ENCODE results near the gene GPR137B.
"Not testable (repeated sequence)": the region's sequence is repeated elsewhere in the genome, so short reads cannot be mapped to it uniquely, and the experiment has no call there.

The GPR137B gene

DNA sequence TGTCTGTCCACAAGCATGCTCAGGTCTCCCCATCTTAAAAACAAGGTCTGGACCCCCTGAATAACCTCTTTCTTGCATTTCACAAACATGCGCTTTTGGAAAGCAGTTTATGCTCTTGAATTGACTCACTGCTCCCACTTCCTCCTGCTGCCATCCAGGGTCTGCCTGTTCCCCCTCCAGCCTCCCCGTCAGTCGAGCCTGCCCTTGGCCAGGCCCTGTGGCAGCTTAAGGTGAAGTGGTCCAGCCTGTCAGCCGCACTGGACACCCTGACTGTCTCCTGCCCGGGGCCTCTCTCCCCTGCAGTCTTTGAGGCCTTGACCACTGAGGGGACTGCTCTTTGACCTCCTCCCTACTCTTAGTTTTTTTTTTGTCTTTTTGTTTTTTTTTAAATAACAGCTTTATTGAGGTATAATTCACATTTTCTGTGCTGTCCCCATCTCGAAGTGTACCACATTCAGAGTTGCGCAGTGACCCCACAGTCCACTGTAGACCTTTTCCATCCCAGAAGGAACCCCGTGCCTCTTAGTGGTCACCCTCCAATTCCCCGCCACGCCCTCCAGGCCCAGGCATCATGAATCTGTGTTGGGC lies 18.3 kb downstream of the GPR137B start:
- no peak for DNase-seq (ENCODE audit: low spot score)

DNA sequence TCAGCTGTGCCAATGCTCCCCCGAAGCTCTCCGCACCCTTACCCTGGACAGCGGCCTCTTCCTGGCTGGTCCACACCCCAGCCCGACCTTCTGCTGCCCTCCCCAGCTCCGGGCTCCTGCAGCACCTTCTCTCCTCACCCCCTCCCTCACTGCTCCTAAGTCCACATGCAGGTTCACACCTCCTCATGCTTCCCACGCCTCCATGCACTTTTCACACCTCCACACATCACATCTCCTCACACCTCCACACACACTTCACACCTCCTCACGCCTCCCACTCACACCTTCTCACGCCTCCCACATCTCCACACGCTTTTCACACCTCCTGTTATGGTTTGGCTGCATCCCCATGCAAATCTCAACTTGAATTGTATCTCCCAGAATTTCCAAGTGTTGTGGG lies 18.9 kb downstream of the GPR137B start:
- no peak for DNase-seq (ENCODE audit: low spot score)

DNA sequence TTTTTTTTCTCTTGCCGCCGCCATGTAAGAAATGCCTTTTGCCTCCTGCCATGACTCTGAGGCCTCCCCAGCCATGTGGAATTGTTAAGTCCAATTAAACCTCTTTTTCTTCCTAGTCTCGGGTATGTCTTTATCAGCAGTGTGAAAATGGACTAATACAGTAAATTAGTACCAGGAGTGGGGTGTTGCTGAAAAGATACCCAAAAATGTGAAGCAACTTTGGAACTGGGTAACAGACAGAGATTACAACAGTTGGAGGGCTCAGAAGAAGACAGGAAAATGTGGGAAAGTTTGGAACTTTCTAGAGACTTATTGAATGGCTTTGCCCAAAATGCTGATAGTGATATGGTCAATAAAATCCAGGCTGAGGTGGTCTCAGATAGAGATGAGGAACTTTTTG lies 19.4 kb downstream of the GPR137B start:
- not testable (repeated sequence) for DNase-seq (ENCODE audit: low spot score)

DNA sequence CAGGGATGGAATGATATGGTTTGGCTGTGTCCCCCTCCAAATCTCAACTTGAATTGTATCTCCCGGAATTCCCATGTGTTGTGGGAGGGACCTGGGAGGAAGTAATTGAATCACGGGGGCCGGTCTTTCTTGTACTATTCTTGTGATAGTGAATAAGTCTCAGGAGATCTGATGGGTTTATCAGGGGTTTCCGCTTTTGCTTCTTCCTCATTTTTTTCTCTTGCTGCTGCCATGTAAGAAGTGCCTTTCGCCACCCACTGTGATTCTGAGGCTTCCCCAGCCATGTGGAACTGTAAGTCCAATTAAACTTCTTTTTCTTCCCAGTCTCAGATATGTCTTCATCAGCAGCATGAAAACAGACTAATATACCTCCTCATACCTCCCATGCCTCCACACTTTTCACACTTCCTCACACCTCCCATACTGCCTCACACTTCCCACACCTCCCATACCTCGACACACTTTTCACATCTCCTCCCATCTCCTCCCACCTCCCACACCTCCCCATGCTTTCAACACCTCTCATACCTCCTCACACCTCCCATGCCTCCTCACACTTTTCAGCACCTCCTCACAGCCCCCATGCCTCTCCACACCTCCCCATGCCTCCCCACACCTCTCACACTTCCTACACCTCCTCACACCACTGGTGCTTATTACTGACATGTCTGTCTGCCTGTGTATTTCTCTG lies 21.3 kb downstream of the GPR137B start:
- DNase-seq (ENCODE audit: low spot score) = no peak

DNA sequence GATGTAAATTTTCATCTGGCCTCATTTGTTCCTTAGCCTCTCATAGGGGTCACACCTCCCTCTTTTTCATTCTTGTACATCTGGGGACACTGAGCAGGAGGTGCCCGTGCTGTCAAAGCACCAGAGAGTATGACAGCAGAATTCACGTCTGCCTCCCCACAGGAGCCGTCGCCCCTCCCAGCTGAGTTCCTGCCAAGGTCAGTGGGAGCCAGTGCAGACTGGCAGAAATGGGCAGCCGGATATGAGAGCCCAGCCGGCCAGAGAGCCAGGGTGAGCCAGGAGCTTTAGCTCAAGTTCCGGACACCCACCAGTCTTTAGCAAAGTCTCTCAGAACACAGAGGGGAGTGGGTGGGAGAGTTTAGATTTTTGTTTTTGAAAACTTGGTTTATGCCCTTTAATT lies 21.9 kb downstream of the GPR137B start:
- DNase-seq (ENCODE audit: low spot score) = no peak

DNA sequence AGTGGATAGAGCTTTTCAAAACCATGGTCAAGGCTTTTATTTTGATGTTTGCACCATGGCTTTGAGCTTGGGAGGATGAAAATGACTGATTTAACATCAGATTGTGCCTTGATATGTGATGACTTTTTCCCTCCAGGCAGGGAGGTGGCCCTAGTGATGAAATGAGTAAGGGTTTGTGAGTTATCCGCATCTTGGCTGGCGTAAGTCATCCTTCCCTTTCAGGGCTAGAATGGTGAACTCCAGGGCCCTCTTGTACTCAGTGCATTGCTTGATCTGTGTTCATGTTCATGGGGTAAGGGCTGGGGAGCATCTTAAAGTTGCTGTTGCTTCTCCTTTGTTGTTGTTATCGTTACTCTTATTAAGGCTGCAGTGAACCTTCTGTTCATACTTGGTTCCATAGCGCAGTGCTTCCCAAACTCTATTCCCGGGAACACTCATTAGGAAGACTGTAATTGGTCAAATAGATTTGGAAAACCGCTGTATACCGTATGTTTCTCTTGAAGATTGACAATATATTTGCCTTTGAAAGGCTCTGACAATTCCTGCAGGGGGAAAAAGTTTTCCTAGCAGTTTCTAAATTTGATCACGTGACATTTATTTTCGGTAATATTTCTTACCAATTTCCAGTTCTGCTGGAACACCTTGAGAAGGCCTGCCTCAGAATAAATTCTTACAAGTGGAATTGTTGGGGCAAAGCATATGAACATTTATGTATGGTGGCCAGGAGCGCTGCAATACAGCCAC lies 23.1 kb downstream of the GPR137B start:
- DNase-seq (ENCODE audit: low spot score) = no peak

DNA sequence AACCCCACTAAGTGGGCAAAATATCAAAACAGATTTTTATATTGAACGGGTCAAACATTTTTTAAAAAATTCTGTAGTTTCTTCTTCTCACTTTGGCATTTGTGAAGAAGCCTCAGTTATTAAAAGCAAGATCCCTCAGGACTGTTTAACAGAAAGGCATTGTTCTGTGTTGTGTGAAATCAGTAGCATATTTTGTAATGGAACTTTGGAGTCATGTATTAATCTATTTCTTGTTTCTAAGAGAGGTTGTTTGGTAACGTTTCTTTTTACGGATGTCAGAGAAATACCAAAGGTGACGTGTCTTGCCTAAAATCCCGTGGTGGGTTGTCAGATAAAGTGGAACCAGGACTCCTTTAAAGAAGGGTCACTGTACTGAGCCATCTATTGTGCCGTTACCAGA lies 23.7 kb downstream of the GPR137B start:
- no peak for DNase-seq (ENCODE audit: low spot score)

DNA sequence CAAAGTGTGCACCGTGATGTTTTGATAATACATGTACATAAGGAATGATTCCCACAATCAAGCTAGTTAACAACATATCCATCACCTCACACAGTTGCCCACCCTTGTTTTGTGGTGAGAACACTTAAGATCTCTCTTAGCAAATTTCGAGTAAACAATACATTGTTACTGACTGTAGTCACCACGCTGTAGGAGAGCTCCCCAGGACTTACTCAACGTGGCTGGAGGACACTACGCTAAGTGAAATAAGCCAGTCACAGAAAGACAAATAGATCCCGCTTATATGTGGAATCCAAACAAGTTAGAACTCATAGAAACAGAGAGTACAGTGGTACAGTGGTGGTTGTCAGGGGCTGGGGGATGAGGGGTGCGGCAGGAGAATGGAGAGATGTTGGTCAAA lies 24.8 kb downstream of the GPR137B start:
- no peak for DNase-seq (ENCODE audit: low spot score)

DNA sequence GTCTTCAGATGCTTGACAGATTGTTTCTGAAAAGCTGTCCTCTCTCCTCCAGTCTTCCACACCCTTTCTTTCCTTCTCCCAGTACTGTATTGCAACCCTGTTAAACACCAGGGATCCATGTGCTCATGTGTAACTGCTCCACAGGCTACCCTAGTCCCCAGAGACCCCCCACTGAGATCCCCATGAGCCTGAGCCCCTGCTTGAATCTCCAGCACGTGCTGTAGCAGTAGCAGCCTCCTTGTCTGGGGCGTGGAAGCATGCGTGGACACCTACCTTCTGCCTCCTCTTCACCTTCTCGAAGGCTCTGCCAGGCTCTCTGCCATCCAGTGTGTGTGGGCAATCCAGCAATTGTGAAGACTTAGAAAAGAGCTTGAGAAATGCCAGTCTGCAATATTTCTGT lies 25.2 kb downstream of the GPR137B start:
- no peak for DNase-seq (ENCODE audit: low spot score)

DNA sequence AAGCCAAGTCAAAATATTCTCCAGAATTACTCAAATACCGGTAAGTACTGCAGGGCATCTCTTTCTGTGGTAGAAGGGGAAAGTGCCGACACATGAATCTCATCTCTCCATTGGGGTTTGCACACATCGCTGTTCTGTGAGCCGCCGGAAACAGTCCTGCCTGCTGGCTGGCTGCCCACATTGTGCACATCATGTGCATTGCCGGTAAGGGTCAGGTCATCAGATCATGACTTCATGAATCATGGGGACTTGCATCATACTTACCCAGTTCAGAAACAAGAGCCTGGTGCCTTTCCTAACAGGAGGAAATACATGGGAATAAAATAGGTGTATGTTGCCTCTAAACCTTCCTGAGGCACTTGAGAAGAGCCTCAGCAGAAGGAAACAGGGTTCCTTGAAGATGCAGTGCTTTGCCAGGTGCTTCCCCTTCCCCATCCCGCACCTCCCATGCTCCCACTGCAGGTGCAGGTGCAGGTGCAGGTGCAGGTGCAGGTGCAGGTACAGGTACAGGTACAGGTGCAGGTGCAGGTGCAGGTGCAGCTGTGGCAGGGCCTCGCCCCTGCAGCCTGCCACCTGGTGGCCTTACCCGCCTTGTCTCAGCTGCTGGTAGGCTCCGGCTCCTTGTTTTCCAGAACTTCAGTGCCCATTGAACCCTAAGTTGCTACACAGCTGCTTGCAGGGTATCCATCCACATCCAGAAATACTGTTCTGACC lies 26.5 kb downstream of the GPR137B start:
- no peak for DNase-seq (ENCODE audit: low spot score)

DNA sequence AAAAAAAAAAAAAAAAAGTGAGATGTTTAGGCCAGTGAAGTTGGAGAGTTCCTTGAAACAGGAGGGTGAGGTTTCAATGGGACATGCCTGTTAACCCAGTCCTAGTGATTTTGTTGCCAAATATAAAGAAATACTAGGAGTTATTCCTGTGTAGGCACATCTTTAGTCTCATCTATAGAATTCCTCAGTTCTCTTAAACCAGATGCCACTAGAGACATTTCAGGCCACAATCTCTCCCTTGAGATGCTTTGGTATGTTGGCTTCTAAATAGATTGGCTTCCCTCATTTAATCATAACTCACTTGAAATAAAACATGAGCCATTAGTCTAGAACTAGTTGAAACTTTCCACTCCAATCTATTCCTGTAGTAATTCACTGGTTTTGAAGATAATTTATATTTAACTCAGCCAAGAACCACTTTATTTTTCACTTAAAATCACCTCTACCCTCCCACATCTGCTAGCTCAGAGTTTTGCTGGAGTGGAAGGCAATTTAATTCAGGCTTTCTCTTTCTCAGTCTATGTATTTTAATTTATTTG lies 29.8 kb downstream of the GPR137B start:
- no peak for DNase-seq (ENCODE audit: low spot score)

DNA sequence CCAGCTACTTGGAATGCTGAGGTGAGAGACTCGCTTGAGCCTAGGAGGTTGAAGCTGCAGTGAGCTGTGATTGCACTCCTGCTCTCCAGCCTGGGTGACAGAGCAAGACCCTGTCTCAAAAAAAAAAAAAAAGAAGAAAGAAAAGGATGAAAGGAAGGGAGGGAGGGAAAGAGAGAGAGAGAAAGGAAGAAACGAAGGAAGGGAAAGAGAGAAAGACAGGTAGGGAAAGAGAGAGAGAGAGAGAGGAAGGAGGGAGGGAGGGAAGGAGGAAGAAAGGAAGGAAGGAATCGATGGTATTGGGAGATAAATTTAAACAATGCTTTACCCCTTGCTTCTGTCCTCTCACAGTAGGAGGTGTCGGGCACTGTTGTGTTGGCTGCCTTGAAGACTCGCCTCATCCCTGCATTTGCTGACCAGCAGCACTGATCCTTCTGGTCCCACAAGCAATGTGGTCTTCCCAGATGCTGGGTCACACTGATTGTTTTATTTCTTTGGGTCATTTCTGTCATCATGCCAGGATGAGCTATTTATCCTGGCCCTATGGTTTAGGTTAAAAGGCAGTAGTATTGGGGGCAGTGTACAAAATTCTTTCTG lies 30.9 kb downstream of the GPR137B start:
- no peak for DNase-seq (ENCODE audit: low spot score)

DNA sequence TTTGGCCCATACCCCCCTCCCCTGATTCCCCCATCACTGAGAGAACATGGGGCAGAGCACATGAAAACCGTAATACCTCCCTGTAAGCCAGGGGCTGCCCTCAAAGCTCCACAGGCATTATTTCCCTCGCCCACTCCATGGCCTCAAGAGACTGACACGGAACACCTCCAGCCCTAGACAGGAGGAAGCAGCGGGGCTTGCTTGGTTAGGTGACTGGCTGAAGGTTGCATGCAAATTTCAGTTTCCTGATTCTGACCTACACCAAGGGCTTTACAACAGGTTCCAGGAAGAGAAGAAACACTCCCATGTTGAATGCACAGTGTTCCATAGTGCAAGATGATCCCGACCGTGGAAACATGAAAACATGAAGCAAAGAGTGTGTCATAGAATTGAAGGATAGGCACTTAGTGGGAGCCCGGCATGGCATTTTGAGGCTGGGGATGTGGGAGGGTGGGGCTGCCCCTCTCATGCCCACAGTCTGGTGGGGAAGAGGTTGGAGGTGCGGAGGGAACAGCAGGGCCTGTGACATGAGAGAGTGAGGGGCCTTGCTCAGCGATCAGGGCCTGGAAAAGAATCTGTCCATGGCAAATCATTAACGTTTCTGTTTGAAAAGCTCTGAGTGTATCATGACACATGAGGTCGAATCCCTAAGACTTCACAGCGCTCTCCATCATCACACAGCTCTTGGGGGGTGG lies 33.5 kb downstream of the GPR137B start:
- no peak for DNase-seq (ENCODE audit: low spot score)

DNA sequence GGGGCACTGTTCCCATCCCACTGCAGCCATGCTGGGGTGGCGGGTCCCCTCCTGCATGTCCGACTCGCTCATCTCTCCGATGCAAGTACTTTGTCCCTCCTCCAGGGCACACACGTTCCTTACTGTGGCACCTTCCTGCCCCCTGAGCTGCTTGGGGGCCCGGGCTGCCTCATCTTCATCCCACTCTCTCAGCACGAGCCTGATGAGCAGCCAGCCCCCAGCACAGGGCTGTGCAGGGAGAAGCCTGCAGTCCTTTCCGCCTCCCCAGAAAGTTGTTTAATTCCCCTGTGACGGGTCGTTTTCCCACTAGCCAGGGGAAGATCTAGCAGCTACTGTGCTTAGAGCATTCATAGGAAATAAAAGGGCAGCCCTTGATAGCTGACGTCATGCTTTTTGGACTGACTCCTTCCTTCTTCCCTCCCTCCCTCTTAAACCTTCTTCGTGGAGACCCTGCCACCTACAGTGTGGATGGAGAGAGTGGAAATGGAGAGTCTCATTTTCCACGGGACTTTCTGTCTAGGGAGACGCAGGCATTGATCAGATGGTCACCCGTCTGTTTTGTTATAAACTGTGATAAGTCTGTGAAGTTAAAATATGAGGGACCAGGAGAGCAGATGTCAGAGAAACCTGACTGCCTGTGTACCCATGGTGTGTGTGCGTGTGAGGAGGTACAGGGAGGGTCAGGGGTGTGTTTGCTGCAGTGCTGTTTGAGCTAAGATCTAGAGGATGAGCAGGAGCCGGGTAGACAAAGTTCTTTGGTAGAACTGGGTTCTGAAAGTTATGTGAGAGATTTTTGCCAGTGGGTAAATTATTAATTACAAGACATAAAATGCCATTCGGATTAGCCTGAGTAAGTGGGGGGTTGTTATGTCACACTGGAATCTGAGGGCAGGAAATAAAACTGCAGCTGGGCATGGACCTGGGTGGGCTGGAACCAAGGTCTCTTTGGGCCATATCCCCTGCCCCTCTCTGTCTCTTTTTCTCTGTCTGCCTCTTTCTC lies 34.3 kb downstream of the GPR137B start:
- DNase-seq (ENCODE audit: low spot score) = no peak

DNA sequence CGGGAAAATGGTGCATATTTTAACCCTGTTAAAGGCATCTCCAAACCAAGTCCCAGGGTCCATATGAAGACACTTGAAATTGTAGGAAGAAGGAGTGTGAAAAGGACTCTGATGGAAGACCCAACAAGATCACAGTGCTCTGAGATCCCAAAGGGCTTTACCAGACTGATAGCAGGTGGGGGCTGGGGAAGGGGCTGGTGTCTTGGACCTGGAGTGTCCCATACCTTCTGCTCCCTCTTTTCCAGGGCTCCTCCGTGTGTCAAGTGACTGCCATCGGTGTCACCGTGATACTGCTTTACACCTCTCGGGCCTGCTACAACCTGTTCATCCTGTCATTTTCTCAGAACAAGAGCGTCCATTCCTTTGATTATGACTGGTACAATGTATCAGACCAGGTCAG lies 37.3 kb downstream of the GPR137B start:
- no peak for DNase-seq (ENCODE audit: low spot score)

DNA sequence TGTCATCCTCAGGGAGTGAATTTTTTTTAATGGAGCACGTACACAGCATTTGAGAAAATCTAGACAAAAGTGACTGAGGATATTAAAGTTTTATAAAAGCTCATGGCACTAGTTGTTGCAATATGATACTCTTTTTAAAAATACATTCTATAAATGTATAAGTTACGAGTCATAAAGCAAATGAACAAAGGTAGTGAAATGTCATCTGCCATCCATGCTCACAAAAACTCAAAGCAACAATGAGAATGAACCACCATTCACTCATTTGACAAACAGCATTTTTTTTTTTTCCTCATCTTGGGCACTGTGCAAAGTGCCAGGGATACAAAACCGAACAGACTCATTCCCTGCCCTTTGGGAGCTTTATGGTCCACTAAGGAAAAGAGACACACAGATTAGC lies 38.7 kb downstream of the GPR137B start:
- no peak for DNase-seq (ENCODE audit: low spot score)

DNA sequence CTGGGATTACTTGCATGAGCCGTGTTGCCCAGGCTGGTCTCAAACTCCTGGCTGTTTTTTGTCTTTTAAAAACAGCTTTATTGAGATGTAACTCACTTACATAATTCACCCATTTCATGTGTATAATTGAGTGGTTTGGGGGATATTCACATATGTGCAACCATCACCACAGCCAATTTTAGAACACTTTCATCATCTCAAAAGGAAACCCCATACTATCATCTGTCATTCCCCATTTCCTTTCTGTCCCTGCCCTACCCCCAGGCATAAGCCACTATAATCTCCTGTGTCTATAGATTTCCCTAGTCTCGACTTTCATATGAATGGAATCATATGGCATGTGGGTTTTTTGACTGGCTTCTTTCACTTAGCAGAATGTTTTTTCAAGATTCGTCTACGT lies 43.3 kb downstream of the GPR137B start:
- DNase-seq (ENCODE audit: low spot score) = no peak

DNA sequence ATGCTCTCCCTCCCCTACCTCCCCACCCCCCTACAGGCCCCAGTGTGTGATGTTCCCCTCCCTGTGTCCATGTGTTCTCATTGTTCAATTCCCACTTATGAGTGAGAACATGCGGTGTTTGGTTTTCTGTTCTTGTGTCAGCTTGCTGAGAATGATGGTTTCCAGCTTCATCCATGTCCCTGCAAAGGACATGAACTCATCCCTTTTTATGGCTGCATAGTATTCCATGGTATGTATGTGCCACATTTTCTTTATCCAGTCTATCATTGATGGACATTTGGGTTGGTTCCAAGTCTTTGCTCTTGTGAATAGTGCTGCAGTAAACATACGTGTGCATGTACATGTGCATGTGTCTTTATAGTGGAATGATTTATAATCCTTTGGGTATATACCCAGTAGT lies 44.1 kb downstream of the GPR137B start:
- DNase-seq (ENCODE audit: low spot score) = not testable (repeated sequence)

DNA sequence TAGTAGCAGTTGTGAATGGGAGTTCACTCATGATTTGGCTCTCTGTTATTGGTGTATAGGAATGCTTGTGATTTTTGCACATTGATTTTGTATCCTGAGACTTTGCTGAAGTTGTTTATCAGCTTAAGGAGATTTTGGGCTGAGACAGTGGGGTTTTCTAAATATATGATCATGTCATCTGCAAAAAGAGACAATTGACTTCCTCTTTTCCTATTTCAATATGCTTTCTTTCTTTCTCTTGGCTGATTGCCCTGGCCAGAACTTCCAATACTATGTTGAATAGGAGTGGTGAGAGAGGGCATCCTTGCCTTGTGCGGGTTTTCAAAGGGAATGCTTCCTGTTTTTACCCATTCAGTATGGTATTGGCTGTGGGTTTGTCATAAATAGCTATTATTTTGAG lies 45.7 kb downstream of the GPR137B start:
- DNase-seq (ENCODE audit: low spot score) = not testable (repeated sequence)

DNA sequence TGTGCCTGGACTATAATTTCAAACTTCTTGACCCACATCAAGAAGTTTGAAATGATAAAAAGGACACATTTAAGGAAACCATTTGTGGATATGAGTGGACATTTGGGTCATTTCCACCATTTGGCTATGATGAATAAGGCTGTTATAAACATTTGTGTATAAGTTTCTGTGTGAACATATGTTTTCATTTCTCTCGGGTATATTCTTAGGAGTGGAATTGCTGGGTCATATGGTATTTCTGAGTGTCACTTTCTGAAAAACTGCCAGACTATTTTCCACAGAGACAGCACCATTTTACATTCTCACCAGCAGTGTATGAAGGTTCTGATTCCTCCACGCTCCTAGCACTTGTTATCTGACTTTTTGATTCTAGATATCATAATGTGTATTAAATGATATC lies 50.8 kb downstream of the GPR137B start:
- no peak for DNase-seq (ENCODE audit: low spot score)
